ENCODE measurements around the gene MAFB. TPM values are rescaled to one million over a fixed set of nuclear protein-coding genes. Genes with fewer than 3 reads are reported as not detected.

Gene MAFB
- total RNA-seq, 1 experiment from 2014 or later, result 57.0 TPM

GRCh38 chr20:40650707-40651106 lies 38.3 kb downstream of the MAFB start:
- ChIA-PET CTCF (no interaction called here), POLR2A (ENCODE audit: low non-redundant PET) (no interaction called here)
- no TSS peak for BruUV-seq (replicated peaks)
- DNase-seq (ENCODE audit: low spot score), result no peak
- intact Hi-C loops (cut with micrococcal nuclease; ENCODE audit: unreplicated experiment), result loop anchor here (5.0 kb wide), 1 partner anchor 37 kb away; the partner anchor contains the start of gene MAFB
- Histone ChIP-seq H3K27ac (ENCODE audit: low read depth, low read length, poor library complexity, severe bottlenecking) (no peak overlapping the region), H3K4me1 (ENCODE audit: insufficient read depth, low read length, poor library complexity, severe bottlenecking) (peaks cover 63% of the 10 kb centered on the region), H3K27me3 (replicated peaks; ENCODE audit: insufficient read depth, low read depth, low read length, poor library complexity) (no peaks in the 10 kb centered on the region), H3K9me3 (ENCODE audit: low read depth, low read length, poor library complexity, severe bottlenecking) (no peaks in the 10 kb centered on the region), H3K4me3 (ENCODE audit: low read depth, low read length, poor library complexity, severe bottlenecking) (no peak overlapping the region), H3K36me3 (ENCODE audit: insufficient read depth, low read length, poor library complexity, severe bottlenecking) (no peaks in the 10 kb centered on the region)
- TF ChIP-seq, protein P1, sequence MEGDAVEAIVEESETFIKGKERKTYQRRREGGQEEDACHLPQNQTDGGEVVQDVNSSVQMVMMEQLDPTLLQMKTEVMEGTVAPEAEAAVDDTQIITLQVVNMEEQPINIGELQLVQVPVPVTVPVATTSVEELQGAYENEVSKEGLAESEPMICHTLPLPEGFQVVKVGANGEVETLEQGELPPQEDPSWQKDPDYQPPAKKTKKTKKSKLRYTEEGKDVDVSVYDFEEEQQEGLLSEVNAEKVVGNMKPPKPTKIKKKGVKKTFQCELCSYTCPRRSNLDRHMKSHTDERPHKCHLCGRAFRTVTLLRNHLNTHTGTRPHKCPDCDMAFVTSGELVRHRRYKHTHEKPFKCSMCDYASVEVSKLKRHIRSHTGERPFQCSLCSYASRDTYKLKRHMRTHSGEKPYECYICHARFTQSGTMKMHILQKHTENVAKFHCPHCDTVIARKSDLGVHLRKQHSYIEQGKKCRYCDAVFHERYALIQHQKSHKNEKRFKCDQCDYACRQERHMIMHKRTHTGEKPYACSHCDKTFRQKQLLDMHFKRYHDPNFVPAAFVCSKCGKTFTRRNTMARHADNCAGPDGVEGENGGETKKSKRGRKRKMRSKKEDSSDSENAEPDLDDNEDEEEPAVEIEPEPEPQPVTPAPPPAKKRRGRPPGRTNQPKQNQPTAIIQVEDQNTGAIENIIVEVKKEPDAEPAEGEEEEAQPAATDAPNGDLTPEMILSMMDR (conservative IDR thresholded peaks at IDR 0.05; ENCODE audit: low read depth, low read length), result no peak

GRCh38 chr20:40648210-40649072 lies 40.6 kb downstream of the MAFB start:
- BruUV-seq (replicated peaks), result no TSS peak
- TF ChIP-seq EZH2 (IDR thresholded peaks at IDR 0.05; ENCODE audit: borderline replicate concordance, low read depth, low read length, poor library complexity, severe bottlenecking), result no peak
- TF ChIP-seq, protein P1 (conservative IDR thresholded peaks at IDR 0.05; ENCODE audit: low read depth, low read length), result no peak
- H3K27ac ChIP-seq (ENCODE audit: low read depth, low read length, poor library complexity, severe bottlenecking), result no peak overlapping the region
- H3K9me3 ChIP-seq (ENCODE audit: low read depth, low read length, poor library complexity, severe bottlenecking), result no peaks in the 10 kb centered on the region
- no peaks in the 10 kb centered on the region for H3K36me3 ChIP-seq (ENCODE audit: insufficient read depth, low read length, poor library complexity, severe bottlenecking)
- DNase-seq (ENCODE audit: low spot score), result no peak
- intact Hi-C loops (cut with micrococcal nuclease; ENCODE audit: unreplicated experiment), result no loop called here
- ChIA-PET CTCF (no interaction called here), POLR2A (ENCODE audit: low non-redundant PET) (no interaction called here)
- H3K4me3 ChIP-seq (ENCODE audit: low read depth, low read length, poor library complexity, severe bottlenecking), result no peak overlapping the region
- H3K27me3 ChIP-seq (replicated peaks; ENCODE audit: insufficient read depth, low read depth, low read length, poor library complexity), result no peaks in the 10 kb centered on the region
- H3K4me1 ChIP-seq (ENCODE audit: insufficient read depth, low read length, poor library complexity, severe bottlenecking), result peaks cover 70% of the 10 kb centered on the region

GRCh38 chr20:40646813-40647212 lies 42.2 kb downstream of the MAFB start:
- Histone ChIP-seq H3K36me3 (ENCODE audit: insufficient read depth, low read length, poor library complexity, severe bottlenecking) (no peaks in the 10 kb centered on the region), H3K27me3 (replicated peaks; ENCODE audit: insufficient read depth, low read depth, low read length, poor library complexity) (no peaks in the 10 kb centered on the region), H3K9me3 (ENCODE audit: low read depth, low read length, poor library complexity, severe bottlenecking) (no peaks in the 10 kb centered on the region), H3K27ac (ENCODE audit: low read depth, low read length, poor library complexity, severe bottlenecking) (peak overlapping the region; percentile 28), H3K4me3 (ENCODE audit: low read depth, low read length, poor library complexity, severe bottlenecking) (no peak overlapping the region), H3K4me1 (ENCODE audit: insufficient read depth, low read length, poor library complexity, severe bottlenecking) (peaks cover 71% of the 10 kb centered on the region)
- ChIA-PET POLR2A (ENCODE audit: low non-redundant PET) (no interaction called here), CTCF (no interaction called here)
- TF ChIP-seq EZH2 (IDR thresholded peaks at IDR 0.05; ENCODE audit: borderline replicate concordance, low read depth, low read length, poor library complexity, severe bottlenecking), result no peak
- TF ChIP-seq, protein P1 (conservative IDR thresholded peaks at IDR 0.05; ENCODE audit: low read depth, low read length), result no peak
- BruUV-seq (replicated peaks), result no TSS peak
- no peak for DNase-seq (ENCODE audit: low spot score)
- intact Hi-C loops (cut with micrococcal nuclease; ENCODE audit: unreplicated experiment), result no loop called here

Measured in A673 (cell line).